HFF-Myc (cell line): Measurements from ENCODE around the gene GLT8D1.

Experiments
- DNase-seq: peaks from one replicate; pipeline ENCODE4 v3.0.0-alpha.2; 2011; ENCODE audit warnings: low read depth; ENCODE audit errors: extremely low read depth
- H3K4me3 ChIP-seq: replicated peaks from 2 replicates; pipeline ENCODE4 v1.5.1; 2011; ENCODE audit warnings: low read depth, mild to moderate bottlenecking, control low read depth, low read length
- CTCF ChIP-seq: IDR thresholded peaks from 2 replicates; pipeline ENCODE4 v1.5.1; 2012; ENCODE audit warnings: mild to moderate bottlenecking, low read depth, low read length, control low read depth; ENCODE audit errors: missing control alignments

GLT8D1 gene

GRCh38 chr3:52722491-52722890 lies 16.9 kb upstream of the GLT8D1 start:
- H3K4me3 ChIP-seq = no peak overlapping the region
- DNase-seq = no peak
- no peak for TF ChIP-seq CTCF

DNA sequence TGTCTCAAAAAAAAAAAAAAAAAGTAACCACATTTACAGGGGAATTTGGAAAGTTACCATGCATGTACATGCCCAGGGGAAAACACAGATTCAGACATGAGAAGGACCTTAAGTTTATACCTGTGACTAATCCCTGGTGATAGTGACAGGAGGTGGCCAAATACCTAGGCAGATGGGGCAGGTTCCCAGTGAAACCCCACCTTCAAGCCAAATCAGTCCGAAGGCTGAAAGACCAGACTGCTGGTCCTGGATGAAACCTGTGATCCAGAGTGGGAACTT lies 16.1 kb upstream of the GLT8D1 start:
- no peak overlapping the region for H3K4me3 ChIP-seq
- DNase-seq = no peak
- no peak for TF ChIP-seq CTCF

DNA sequence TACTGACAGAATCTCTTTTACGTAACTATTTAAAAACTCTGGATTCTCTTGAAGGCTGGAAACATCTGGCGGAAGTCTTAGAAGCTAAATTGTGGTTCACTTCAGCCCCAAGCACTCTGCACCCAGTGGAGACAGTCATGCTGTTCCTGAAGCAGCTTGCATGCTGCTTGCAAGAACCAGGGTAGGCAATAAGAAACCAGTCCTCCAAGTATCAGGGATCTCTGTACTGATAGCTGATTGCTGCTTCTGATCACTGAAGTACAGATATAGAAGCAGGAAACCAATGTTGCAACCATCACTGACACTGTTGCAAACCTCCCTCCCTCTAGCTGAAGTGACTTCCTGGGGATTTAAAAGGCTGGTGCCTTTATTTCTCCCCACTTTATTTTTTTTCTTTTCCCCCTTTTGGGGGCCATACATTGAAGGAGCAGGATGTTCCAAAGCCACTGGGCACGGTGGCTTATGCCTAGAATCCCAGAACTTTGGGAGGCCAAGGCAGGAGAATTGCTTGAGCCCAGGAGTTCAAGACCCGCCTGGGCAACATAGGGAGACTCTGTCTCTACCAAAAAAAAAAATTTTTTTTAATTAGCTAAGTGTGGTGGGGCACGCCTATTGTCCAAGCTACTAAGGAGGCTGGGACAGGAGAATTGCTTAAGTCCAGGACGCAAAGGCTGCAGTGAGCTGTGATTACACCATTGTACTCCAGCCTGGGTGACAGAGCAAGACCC lies 15.6 kb upstream of the GLT8D1 start:
- H3K4me3 ChIP-seq = no peak overlapping the region
- no peak for TF ChIP-seq CTCF
- no peak for DNase-seq

- DNase-seq = no peak
- no peak for TF ChIP-seq CTCF
- H3K4me3 ChIP-seq = no peak overlapping the region
Measured at GRCh38 chr3:52719618-52720017, 14.0 kb upstream of the GLT8D1 start.

DNA sequence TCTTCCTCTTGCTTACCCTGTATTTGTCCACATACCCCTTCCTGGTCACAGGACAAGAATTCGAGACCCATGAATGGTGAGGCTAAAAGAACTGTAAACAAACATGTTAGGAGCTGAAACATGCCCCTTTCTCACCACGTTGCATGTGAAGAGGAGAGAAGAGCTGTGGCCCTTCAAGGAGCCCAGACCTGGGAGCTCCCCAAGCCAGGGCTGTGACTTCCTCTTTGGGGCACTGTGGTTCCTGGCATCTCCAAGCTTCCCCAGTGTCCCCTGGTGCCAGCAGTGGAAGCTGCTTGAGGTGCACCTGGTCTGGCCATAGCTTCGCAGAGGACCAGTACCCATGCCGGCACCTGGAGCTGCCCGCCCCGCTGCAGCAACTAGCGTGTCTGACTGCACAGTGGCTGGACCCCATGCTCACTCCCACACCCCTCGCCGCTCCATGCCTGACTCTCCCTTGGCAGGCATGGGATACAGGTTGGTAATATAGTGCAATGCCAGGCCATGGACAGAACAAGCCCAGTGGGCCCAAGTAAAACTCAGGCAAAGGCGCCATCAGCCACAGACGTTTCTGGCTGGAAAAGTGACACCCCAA lies 10.2 kb upstream of the GLT8D1 start:
- H3K4me3 ChIP-seq = no peak overlapping the region
- no peak for DNase-seq
- no peak for TF ChIP-seq CTCF

DNA sequence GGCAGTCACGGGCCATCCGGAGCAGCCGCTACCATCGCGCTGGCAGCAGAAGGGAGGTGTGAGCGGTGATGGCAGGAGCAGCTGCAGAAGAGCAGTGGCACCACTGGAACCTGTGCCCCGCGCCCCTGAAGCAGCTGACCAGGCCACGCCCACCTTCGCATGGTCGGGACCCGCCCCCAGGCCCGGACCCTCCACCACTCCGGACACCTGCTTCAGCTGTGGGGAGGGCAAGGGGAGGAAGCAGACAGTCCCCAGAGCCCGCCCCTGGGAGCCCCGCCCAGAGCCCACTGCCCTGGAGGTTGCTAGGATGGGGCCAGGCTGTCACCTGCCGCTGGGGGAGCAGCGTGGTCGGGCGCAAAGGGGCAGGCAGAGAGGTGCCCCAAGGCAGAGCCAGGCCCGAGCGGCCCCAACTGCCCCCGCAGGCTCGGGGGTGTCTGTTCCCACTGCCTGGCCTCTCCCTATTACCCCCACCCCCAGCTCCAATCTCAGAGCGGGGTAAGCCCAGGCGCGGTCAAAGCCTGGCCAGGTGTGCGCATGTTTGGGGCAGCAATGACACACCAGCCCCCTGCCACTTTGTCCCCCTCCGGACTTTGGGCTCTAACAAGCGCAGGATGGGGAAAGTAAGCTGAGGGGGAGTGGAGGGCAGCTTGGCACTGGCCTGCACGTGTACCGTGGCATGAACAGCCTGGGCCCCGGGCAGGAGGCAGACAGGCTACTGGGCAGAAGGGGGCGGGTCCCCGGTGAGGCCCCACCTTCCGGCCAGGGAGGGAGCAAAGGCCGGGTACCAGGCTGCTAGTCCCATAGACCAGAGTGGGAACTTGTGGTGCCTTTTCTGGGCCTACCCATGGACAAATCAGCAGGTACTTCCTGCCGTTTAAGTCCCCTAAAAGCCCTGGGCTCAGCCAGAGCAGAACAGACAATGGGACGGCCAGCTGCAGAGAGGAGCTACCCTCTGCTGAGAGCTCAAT lies 9.0 kb upstream of the GLT8D1 start:
- DNase-seq = no peak
- no peak for TF ChIP-seq CTCF
- no peak overlapping the region for H3K4me3 ChIP-seq
